Measurements from ENCODE around the gene OSBPL5.

Gene OSBPL5

GRCh38 chr11:3161309-3161708, 3.8 kb downstream of the OSBPL5 start:
- peak overlapping the region in 1 of 2 experiments; percentile 16 for H3K18ac ChIP-seq (ENCODE audit: low read depth in 1 of 2, low read length in 2 of 2)
- peaks cover 54% of the 10 kb centered on the region for H3K79me1 ChIP-seq (replicated peaks; ENCODE audit: low read length, poor library complexity, severe bottlenecking)
- H3K4ac ChIP-seq (ENCODE audit: low read depth in 1 of 2, low read length in 2 of 2) = no peak overlapping the region
- peak overlapping the region in 1 of 2 experiments; percentile 82 for H3K4me3 ChIP-seq (ENCODE audit: insufficient read depth in 1 of 2, low read depth in 1 of 2, low read length in 2 of 2)
- WGBS = 83% methylated on average over 10 of the region's 14 CpGs
- no peak overlapping the region for H3K14ac ChIP-seq (ENCODE audit: low read length in 2 of 2)
- H4K8ac ChIP-seq (ENCODE audit: low read length) = peak overlapping the region; percentile 12
- no peak overlapping the region for H2AK5ac ChIP-seq (ENCODE audit: low read length, severe bottlenecking)
- no peak overlapping the region for H3K9ac ChIP-seq (ENCODE audit: low read length)
- no peak overlapping the region for H3K27ac ChIP-seq (ENCODE audit: low read length, poor library complexity, severe bottlenecking)
- DNase-seq = peak; percentile 51
- no peak overlapping the region for H2BK15ac ChIP-seq (ENCODE audit: low read depth, poor library complexity, severe bottlenecking)
- no peak overlapping the region for H3K4me2 ChIP-seq (ENCODE audit: low read length, poor library complexity, severe bottlenecking)
- no peaks in the 10 kb centered on the region for H3K9me3 ChIP-seq (ENCODE audit: control insufficient read depth, low read length)
- no peak overlapping the region for H2BK120ac ChIP-seq (ENCODE audit: low read depth, low read length)
- H4K91ac ChIP-seq (ENCODE audit: low read length) = no peak overlapping the region
- no peak overlapping the region for H2AFZ ChIP-seq (ENCODE audit: low read depth, low read length)
- H3K27me3 ChIP-seq (ENCODE audit: control insufficient read depth in 1 of 2, insufficient read depth in 1 of 2, low read length in 2 of 2) = peaks cover 3 to 5% of the 10 kb centered on the region in 2 experiments
- H3K23ac ChIP-seq (ENCODE audit: low read length in 2 of 2) = no peak overlapping the region
- H3K4me1 ChIP-seq (ENCODE audit: control insufficient read depth, insufficient read depth, low read depth, low read length) = peaks cover 66% of the 10 kb centered on the region
- H3K36me3 ChIP-seq (ENCODE audit: control insufficient read depth in 1 of 2, insufficient read depth in 2 of 2, low read depth in 1 of 2, low read length in 2 of 2) = peaks cover 0 to 21% of the 10 kb centered on the region in 2 experiments
- H2BK12ac ChIP-seq (ENCODE audit: low read length in 2 of 2) = no peak overlapping the region
- no peak overlapping the region for H2BK5ac ChIP-seq (ENCODE audit: low read depth, low read length, poor library complexity, severe bottlenecking)

GRCh38 chr11:3160252-3161031, 4.7 kb downstream of the OSBPL5 start:
- Histone ChIP-seq H3K14ac (ENCODE audit: low read length in 2 of 2) (peak overlapping the region in 1 of 2 experiments; percentile 83), H3K79me1 (replicated peaks; ENCODE audit: low read length, poor library complexity, severe bottlenecking) (peaks cover 62% of the 10 kb centered on the region), H3K27me3 (ENCODE audit: control insufficient read depth in 1 of 2, insufficient read depth in 1 of 2, low read length in 2 of 2) (no peaks in the 10 kb centered on the region), H2BK15ac (ENCODE audit: low read depth, poor library complexity, severe bottlenecking) (no peak overlapping the region), H3K9me3 (ENCODE audit: control insufficient read depth, low read length) (no peaks in the 10 kb centered on the region), H2BK120ac (ENCODE audit: low read depth, low read length) (no peak overlapping the region), H3K36me3 (ENCODE audit: control insufficient read depth in 1 of 2, insufficient read depth in 2 of 2, low read depth in 1 of 2, low read length in 2 of 2) (peaks cover 0 to 21% of the 10 kb centered on the region in 2 experiments), H4K8ac (ENCODE audit: low read length) (peak overlapping the region; percentile 30), H2AK5ac (ENCODE audit: low read length, severe bottlenecking) (no peak overlapping the region), H3K9ac (ENCODE audit: low read length) (peak overlapping the region; percentile 83), H3K4ac (ENCODE audit: low read depth in 1 of 2, low read length in 2 of 2) (peak overlapping the region; percentile 5 to 56), H3K4me3 (ENCODE audit: insufficient read depth in 1 of 2, low read depth in 1 of 2, low read length in 2 of 2) (peak overlapping the region; percentile 59 to 82), H3K4me2 (ENCODE audit: low read length, poor library complexity, severe bottlenecking) (peak overlapping the region; percentile 92), H3K18ac (ENCODE audit: low read depth in 1 of 2, low read length in 2 of 2) (peak overlapping the region; percentile 24 to 84), H3K4me1 (ENCODE audit: control insufficient read depth, insufficient read depth, low read depth, low read length) (peaks cover 68% of the 10 kb centered on the region), H3K23ac (ENCODE audit: low read length in 2 of 2) (peak overlapping the region in 1 of 2 experiments; percentile 29), H4K91ac (ENCODE audit: low read length) (peak overlapping the region; percentile 10), H2BK5ac (ENCODE audit: low read depth, low read length, poor library complexity, severe bottlenecking) (no peak overlapping the region), H3K27ac (ENCODE audit: low read length, poor library complexity, severe bottlenecking) (no peak overlapping the region), H2BK12ac (ENCODE audit: low read length in 2 of 2) (peak overlapping the region in 1 of 2 experiments; percentile 86), H2AFZ (ENCODE audit: low read depth, low read length) (peak overlapping the region; percentile 70)
- 2% methylated on average over 48 of the region's 48 CpGs for WGBS
- peak; percentile 96 for DNase-seq

GRCh38 chr11:3159296-3160190, 5.6 kb downstream of the OSBPL5 start:
- H2BK5ac ChIP-seq (ENCODE audit: low read depth, low read length, poor library complexity, severe bottlenecking) = no peak overlapping the region
- H3K9ac ChIP-seq (ENCODE audit: low read length) = peak overlapping the region; percentile 83
- no peaks in the 10 kb centered on the region for H3K9me3 ChIP-seq (ENCODE audit: control insufficient read depth, low read length)
- peak overlapping the region; percentile 23 for H2AFZ ChIP-seq (ENCODE audit: low read depth, low read length)
- H2BK12ac ChIP-seq (ENCODE audit: low read length in 2 of 2) = peak overlapping the region in 1 of 2 experiments; percentile 86
- peaks cover 70% of the 10 kb centered on the region for H3K4me1 ChIP-seq (ENCODE audit: control insufficient read depth, insufficient read depth, low read depth, low read length)
- no peak for DNase-seq
- peak overlapping the region; percentile 24 to 84 for H3K18ac ChIP-seq (ENCODE audit: low read depth in 1 of 2, low read length in 2 of 2)
- H3K36me3 ChIP-seq (ENCODE audit: control insufficient read depth in 1 of 2, insufficient read depth in 2 of 2, low read depth in 1 of 2, low read length in 2 of 2) = peaks cover 0 to 21% of the 10 kb centered on the region in 2 experiments
- H2AK5ac ChIP-seq (ENCODE audit: low read length, severe bottlenecking) = peak overlapping the region; percentile 17
- 67% methylated on average over 14 of the region's 14 CpGs for WGBS
- H4K91ac ChIP-seq (ENCODE audit: low read length) = peak overlapping the region; percentile 34
- H3K4me2 ChIP-seq (ENCODE audit: low read length, poor library complexity, severe bottlenecking) = peak overlapping the region; percentile 92
- peak overlapping the region in 1 of 2 experiments; percentile 91 for H3K23ac ChIP-seq (ENCODE audit: low read length in 2 of 2)
- no peak overlapping the region for H3K27ac ChIP-seq (ENCODE audit: low read length, poor library complexity, severe bottlenecking)
- peak overlapping the region; percentile 59 to 82 for H3K4me3 ChIP-seq (ENCODE audit: insufficient read depth in 1 of 2, low read depth in 1 of 2, low read length in 2 of 2)
- H2BK15ac ChIP-seq (ENCODE audit: low read depth, poor library complexity, severe bottlenecking) = no peak overlapping the region
- H3K27me3 ChIP-seq (ENCODE audit: control insufficient read depth in 1 of 2, insufficient read depth in 1 of 2, low read length in 2 of 2) = no peaks in the 10 kb centered on the region
- H3K4ac ChIP-seq (ENCODE audit: low read depth in 1 of 2, low read length in 2 of 2) = peak overlapping the region; percentile 52 to 56
- H4K8ac ChIP-seq (ENCODE audit: low read length) = peak overlapping the region; percentile 8
- H3K14ac ChIP-seq (ENCODE audit: low read length in 2 of 2) = peak overlapping the region in 1 of 2 experiments; percentile 83
- H3K79me1 ChIP-seq (replicated peaks; ENCODE audit: low read length, poor library complexity, severe bottlenecking) = peaks cover 60% of the 10 kb centered on the region
- H2BK120ac ChIP-seq (ENCODE audit: low read depth, low read length) = no peak overlapping the region

Data from mesenchymal stem cell (in vitro differentiated cells and primary cell).